SH-SY5Y (cell line): Measurements from ENCODE around the gene TEP1.

ENCODE experiments used
- GATA2 ChIP-seq: IDR thresholded peaks from 2 replicates; pipeline ENCODE4 v1.6.1; 2011; ENCODE audit warnings: mild to moderate bottlenecking, low read depth, low read length
- GATA3 ChIP-seq: IDR thresholded peaks from 2 replicates; pipeline ENCODE4 v1.6.1; 2011; ENCODE audit warnings: low read depth, mild to moderate bottlenecking, low read length, moderate library complexity

Gene TEP1

DNA sequence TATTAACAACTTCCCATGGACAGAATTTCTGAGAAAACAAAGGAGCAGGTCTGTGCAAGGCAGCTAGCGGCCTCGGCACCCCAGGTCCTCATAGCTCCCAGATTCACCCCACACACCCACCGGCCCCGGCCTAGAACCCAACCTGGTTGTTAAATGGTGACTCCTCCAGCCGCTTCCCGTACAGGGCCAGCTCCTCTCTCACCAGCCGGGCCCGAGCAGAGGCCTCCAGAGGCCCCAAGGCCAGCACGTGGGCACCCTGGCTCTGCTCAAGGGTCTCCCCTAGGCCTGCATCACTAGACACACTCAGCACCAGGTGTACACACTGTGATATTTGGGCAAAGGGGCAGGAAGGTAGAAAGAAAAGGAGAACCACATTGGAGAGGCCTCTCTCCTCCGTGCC, 30.3 kb downstream of the TEP1 start:
- no peak for TF ChIP-seq GATA3
- TF ChIP-seq GATA2 = no peak

- no peak for TF ChIP-seq GATA3
- TF ChIP-seq GATA2 = no peak
These were observed 30.8 kb downstream of the TEP1 start for GRCh38 chr14:20382526-20382925.

GRCh38 chr14:20381341-20381740, 32.0 kb downstream of the TEP1 start:
- TF ChIP-seq GATA3 = no peak
- TF ChIP-seq GATA2 = no peak

DNA sequence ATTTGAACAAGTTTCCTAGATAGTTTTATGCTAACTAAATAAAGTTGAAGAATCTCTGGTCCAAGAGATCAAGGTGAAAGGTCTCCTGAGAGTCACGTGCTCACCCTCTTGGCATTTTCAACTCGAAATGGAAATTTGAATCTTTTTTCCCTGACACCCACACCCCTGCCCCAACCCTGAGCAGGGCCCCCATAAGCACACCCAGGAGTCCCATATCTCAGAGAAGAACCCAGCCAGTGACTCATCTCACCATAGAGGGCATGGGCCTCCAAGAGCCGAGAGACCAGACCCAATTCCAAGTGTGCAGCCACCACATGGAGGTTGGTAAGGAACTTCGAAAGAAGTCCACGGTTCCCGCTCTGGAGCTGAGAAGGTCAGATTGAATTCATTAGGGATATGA, 32.6 kb downstream of the TEP1 start:
- TF ChIP-seq GATA2 (no peak), GATA3 (no peak)

DNA sequence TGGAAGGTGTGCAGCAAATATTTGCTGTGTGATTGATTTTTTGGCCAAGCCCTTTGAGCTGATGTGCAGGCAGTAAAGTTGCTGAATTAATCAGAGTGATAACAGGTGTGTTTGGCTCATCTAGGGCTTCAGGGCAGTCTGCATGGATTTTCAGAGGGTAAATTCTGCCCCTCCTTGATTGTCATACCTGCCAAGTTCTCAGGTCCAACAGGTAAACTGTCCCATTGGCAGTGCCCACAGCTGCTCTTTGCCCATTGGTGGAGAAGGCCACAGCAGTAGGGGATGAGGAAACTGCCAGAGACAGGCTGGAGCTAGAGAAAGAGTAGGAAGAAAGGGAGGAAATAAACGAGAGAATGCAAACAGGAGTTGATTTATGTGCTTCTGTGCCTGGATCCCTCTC, 33.6 kb downstream of the TEP1 start:
- TF ChIP-seq GATA3 (no peak), GATA2 (no peak)

GRCh38 chr14:20377171-20377570, 36.1 kb downstream of the TEP1 start:
- TF ChIP-seq GATA2 (no peak), GATA3 (no peak)

GRCh38 chr14:20376071-20376588, 37.2 kb downstream of the TEP1 start:
- TF ChIP-seq GATA2 (no peak), GATA3 (no peak)

DNA sequence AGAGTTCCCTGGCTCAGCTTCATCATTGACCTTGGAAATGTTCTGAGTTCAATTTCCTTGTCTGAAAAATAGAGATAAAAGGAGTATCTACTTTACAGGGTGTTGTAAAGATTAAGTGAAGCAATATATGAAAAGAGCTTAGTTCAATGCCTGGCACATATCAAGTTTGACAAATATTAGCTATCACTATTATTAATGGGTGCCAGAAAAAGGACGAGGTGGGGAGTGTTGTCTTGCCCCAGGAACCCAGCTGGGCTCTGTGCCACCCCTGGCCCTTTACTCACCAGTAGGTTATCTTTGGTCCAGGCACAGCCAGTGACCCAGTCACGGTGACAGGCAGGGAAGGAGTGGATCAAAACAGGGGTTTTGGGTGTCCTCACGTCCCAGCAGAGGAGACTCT, 37.8 kb downstream of the TEP1 start:
- TF ChIP-seq GATA2 (no peak), GATA3 (no peak)

DNA sequence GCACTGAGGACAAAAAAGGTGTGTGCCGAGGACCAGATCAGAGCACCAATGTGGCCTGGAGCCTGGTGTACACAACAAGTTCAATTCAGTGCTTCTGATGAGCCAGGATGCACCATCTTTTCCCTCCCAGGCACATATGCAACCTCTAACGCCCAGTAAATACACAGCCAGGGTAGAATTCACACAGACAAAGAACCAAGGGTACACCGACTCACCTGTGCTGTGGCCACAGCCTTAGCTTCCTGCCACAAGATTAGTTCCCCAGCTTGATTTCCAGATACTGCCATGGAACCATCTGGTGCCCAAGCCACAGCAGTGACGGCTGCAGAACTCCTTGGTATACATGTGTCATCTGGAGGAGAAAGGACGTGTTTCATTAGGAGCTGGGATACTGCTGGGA, 40.5 kb downstream of the TEP1 start:
- no peak for TF ChIP-seq GATA3
- TF ChIP-seq GATA2 = no peak

GRCh38 chr14:20365928-20366327, 47.4 kb downstream of the TEP1 start:
- TF ChIP-seq GATA3 = no peak
- TF ChIP-seq GATA2 = no peak

DNA sequence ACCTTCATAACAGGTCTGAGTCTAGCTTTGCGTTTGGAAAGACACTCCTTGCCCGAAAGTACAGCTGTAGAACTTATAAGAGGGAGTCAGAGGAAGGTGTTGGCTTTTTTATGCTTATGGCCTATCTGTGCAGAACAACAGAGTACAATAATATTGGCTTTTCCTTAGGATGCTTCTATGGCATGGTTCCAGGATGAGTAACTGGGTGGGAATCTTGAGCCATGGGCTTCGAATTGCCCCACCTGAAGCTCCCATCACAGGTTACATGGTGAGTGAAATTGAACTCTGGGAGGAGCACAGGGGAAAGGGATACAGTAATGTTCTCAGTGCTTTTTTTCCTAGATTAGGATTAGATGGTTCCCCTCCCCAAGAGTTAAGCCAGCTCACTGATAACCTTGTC, 56.9 kb downstream of the TEP1 start:
- TF ChIP-seq GATA2 = no peak
- TF ChIP-seq GATA3 = no peak

- no peak for TF ChIP-seq GATA2
- TF ChIP-seq GATA3 = no peak
These were observed 62.4 kb downstream of the TEP1 start for GRCh38 chr14:20350860-20351259.

DNA sequence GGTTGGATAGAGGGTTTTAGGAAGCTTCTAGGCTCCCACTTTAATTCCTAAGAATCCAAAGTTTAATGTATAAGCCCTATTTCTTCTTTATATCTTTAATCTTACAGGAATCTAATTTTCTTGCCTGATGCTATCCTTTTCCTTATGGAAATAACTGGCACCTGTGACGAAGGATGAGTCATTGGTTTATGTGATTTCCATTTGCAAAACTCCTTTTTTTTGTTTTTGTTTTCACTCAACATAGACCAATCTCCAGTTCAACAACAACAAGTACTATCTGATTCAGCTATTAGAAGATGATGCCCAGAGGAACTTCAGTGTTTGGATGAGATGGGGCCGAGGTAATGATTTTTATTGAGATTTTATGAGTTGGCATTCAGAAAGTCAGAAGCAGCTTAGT, 63.0 kb downstream of the TEP1 start:
- TF ChIP-seq GATA2 (no peak), GATA3 (no peak)

- TF ChIP-seq GATA3 (no peak), GATA2 (no peak)
These were observed 65.6 kb downstream of the TEP1 start for GRCh38 chr14:20347747-20348146.

- no peak for TF ChIP-seq GATA2
- no peak for TF ChIP-seq GATA3
These were observed 66.6 kb downstream of the TEP1 start for GRCh38 chr14:20346713-20347112.

GRCh38 chr14:20345366-20345765, 67.9 kb downstream of the TEP1 start:
- TF ChIP-seq GATA3 (no peak), GATA2 (no peak)
